Lower leg skin (tissue), 3 donors: ENCODE measurements around the gene TAX1BP3.

ENCODE experiments used
- POLR2A ChIP-seq, 2 donors: fragments of 450-650 bp; IDR thresholded peaks; one replicate each; pipeline ENCODE4 v1.6.1; 2016 to 2017; ENCODE audit warnings: antibody characterized with exemption in 2 of 2, mild to moderate bottlenecking in 1 of 2, moderate library complexity in 1 of 2
- TF ChIP-seq, protein P1 (sequence below), 3 donors: fragments of 450-650 bp; IDR thresholded peaks; one replicate each; pipeline ENCODE4 v1.5.1; 2016; ENCODE audit warnings: antibody characterized with exemption in 3 of 3, mild to moderate bottlenecking in 3 of 3, moderate library complexity in 2 of 3

DNA sequence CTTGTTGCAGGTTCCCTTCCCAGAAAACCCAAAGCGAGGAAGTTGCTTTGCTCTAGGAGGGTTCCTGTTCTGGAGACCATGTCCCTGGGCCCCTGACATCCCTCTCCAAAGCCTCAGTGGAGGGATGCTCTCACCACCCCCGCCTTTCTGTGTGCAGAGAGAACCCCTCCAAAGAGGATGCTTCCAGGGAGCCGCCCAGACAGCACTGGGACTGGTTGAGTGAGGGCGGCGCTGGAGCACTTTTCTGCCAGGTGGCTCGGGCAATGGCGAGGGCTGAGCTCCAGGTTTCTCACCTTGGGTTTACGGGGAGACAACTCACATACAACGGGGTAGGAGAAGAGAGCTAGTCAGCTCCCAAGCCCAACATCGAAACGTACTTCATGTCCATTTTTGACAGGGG is 7.5 kb upstream of the TAX1BP3 start:
- TF ChIP-seq, protein P1, sequence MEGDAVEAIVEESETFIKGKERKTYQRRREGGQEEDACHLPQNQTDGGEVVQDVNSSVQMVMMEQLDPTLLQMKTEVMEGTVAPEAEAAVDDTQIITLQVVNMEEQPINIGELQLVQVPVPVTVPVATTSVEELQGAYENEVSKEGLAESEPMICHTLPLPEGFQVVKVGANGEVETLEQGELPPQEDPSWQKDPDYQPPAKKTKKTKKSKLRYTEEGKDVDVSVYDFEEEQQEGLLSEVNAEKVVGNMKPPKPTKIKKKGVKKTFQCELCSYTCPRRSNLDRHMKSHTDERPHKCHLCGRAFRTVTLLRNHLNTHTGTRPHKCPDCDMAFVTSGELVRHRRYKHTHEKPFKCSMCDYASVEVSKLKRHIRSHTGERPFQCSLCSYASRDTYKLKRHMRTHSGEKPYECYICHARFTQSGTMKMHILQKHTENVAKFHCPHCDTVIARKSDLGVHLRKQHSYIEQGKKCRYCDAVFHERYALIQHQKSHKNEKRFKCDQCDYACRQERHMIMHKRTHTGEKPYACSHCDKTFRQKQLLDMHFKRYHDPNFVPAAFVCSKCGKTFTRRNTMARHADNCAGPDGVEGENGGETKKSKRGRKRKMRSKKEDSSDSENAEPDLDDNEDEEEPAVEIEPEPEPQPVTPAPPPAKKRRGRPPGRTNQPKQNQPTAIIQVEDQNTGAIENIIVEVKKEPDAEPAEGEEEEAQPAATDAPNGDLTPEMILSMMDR (IDR thresholded peaks at IDR 0.05): no peak
- TF ChIP-seq POLR2A (IDR thresholded peaks at IDR 0.05): no peak
